Measurements from ENCODE around the gene KLK11.

Gene KLK11, protein sequence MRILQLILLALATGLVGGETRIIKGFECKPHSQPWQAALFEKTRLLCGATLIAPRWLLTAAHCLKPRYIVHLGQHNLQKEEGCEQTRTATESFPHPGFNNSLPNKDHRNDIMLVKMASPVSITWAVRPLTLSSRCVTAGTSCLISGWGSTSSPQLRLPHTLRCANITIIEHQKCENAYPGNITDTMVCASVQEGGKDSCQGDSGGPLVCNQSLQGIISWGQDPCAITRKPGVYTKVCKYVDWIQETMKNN

GRCh38 chr19:51026554-51026831 lies at the start of gene KLK11:
KLK11 (minus strand) TSS chr19:51026616; CDS start chr19:51025631, 985 bp downstream.
- DNase-seq, result no peak

GRCh38 chr19:51075998-51076397 lies 49.6 kb upstream of the KLK11 start:
- no peak for DNase-seq

DNA sequence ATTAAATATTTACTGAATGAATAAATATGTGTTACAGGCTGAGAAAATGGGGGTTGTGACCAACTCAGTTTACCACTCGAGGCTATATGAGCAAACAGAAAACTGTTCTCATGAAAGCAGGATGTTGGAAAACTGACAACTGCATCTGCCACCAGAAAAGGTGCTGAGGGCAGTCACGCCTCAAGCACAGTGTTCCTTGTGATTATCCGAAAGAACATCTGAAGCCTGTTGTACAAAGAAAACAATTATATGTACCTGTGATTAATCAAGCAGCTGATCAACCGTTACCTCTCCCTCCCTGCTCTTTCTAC lies 44.6 kb upstream of the KLK11 start:
- no peak for DNase-seq

DNA sequence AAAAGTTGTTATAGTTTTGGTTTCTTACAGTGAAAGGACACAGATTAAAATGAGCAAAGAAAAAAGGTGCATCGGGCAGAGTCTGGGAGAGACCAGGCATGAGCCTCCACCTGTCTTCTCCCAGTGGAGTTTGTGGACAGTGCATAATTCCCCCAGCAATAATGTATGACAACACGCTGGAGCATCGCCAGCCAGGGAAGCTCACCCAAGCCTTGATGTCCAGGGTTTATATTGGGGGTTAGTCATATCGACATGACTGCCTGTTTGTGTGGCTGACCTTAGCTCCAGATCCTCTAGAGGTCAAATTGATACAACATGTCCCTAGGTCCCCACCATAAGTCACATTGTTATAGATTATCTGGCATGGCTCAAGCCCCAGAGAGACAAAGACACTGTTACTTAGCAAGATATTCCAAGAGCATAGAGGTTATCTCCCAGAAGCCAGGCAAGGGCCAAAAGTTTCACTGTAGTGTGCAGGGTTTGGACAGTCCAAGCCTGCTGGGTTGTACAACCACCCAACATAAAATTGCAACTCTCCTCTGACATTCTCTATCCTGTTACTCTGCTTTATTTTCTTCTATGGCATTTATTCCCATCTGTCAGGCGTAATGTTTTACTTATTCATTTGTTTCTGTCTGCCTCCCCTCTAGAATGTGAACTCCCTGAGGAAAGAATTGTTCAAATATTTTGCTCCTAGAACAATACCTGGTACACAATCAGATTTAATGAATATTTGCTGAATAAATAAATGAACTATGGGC lies 44.1 kb upstream of the KLK11 start:
- no peak for DNase-seq

- DNase-seq, result no peak
These were observed 40.2 kb upstream of the KLK11 start for GRCh38 chr19:51066393-51067186.

- DNase-seq, result peak; percentile 11
These were observed 39.0 kb upstream of the KLK11 start for GRCh38 chr19:51065221-51065960.

- DNase-seq, result peak; percentile 15
These were observed 38.3 kb upstream of the KLK11 start, which contains the start of gene KLK13 for GRCh38 chr19:51064534-51065220. KLK13 (minus strand) TSS chr19:51065092; CDS start chr19:51065067, 25 bp downstream.

DNA sequence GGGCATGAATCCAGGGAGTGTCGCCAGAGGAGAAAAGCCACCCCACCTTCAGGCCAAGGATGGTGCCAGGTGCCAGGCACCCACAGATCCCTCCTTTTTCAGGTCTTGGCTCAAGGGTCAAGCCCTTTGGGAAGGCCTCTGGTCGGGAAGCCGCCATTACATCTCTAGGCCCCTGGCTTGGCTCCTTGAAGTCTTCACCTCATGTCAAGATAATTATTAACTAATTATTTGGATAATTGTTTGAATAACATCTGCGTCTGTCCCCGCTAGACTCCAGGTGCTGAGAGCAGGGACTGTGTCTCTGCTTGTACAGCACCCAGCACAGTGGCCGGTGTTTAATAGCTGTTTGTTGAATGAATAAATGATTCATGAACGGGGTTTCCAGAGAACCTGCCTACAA lies 37.2 kb upstream of the KLK11 start:
- no peak for DNase-seq

DNA sequence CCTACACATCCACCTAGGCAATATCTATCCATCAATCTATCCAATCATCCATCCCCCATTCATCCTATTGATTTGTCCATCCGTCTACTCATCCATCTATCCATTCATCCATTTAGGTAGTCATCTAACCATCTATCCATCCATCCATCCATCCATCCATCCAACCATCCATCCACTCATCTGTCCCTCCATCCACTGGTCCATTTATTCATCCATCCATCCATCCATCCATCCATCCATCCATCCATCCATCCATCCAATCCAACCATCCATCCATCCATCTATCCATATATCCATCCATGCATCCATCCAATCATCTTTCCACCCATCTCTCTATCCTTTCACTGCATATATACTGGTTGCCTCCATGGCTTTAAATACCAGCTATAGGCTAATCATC lies 34.6 kb upstream of the KLK11 start:
- no peak for DNase-seq

- DNase-seq, result no peak
These were observed 33.9 kb upstream of the KLK11 start for GRCh38 chr19:51060336-51060735.

- no peak for DNase-seq
These were observed 33.3 kb upstream of the KLK11 start for GRCh38 chr19:51059715-51060114.

DNA sequence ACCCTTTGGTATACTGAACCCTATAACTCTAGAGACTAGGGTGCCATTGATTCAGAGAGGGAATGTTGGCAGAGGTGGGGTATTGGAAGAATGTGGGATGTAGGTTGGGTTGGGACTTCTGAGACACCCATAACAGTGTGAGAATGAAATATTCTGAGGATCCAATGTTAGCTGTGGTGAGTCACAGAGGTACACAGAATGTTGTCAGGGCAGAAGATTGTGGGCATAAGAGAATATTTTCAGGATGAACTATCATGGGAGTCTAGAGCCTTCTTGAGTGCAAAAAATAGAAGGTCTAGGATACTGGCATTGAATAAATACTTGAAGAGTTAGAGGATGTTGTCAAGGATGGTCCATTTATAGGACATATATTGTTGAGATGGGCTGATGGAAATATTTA lies 29.4 kb upstream of the KLK11 start:
- no peak for DNase-seq

DNA sequence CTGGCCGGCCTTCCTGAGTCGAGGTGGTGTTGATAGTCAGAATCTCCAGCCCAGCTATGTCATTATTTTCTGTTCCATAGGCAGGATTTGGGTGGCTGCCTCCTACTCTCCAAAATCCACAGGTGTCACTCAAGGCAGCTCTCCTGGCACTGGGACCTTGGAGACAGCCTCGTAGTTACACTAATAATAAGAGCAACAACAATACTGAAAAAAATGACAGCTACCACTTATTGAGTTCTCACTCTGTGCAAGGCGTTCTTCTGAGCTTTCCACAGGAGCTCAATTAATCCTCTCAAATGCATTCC lies 20.6 kb upstream of the KLK11 start:
- no peak for DNase-seq

GRCh38 chr19:51044327-51044726 lies 17.9 kb upstream of the KLK11 start:
- DNase-seq, result no peak

- DNase-seq, result no peak
These were observed 17.1 kb upstream of the KLK11 start for GRCh38 chr19:51043497-51043896.

GRCh38 chr19:51040151-51040550 lies 13.7 kb upstream of the KLK11 start:
- no peak for DNase-seq

GRCh38 chr19:51036519-51036918 lies 10.1 kb upstream of the KLK11 start:
- no peak for DNase-seq

DNA sequence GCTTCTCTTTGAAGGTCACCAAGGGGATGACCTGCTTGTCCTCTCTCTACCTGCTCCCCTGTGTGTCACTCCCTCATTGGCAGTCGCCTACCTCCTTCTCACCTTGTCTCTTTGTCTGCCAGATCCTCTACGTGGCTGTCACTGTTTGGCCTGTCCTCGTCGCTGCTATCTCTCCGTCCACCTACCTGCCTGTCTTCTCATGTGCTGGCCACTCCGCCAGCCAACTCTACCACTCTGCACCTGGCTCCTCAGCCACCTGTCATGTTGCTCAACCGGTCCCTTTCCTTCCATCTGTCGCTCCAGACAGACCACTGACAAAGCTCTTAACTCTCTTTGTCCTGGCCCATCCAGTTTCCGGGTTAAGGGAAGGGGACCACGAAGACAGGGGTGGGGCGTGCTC lies 8.3 kb upstream of the KLK11 start, which contains the start of gene KLK12:
Gene KLK12, minus strand, starts transcription at position 299 of the 400 bp plus-strand sequence. CDS start 381 bp downstream, outside the sequence.
- DNase-seq, result no peak

- DNase-seq, result no peak
These were observed 5.4 kb upstream of the KLK11 start for GRCh38 chr19:51031880-51032225.

- no peak for DNase-seq
These were observed 4.9 kb upstream of the KLK11 start for GRCh38 chr19:51031220-51031879.

DNA sequence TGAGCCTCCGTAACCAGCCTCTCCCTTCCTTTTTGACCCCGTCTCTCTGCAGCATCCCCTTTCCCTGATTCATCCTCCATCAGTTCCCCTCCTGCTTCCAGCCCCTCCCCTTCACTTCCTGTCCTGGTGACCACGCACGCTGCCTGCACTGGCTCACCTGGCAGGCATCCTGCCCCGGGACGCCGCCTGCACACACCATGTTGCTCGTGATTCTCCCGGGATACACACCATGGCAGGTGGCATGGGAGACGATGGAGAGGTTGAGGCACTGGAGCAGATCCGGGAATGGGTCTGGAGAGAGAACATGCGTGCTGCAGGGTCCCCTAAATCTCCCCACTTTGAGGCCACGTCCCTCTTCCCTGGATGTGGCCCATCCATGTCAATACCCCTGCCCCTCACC lies 4.2 kb upstream of the KLK11 start:
- DNase-seq, result no peak

DNA sequence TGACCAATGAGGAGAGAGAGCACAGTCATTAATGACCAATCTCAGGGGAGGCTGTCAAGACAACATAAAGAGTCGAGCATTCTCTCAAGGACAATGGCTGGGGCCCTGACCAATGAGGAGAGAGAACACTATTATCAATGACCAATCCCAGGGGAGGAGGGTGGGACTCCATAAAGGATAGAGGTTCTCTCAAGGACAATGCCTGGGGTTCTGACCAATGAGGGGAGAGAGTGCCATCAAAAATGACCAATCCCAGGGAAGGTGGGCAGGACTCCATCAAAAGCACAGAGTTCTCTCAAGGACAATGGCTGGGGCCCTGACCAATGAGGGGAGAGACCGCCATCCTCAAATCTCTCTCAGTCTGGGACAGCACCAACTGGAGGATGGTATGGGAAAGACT lies 3.3 kb upstream of the KLK11 start:
- DNase-seq, result no peak
